OCI-LY1 (cell line): ENCODE results near the gene TUBA4B.

Experiments used
- EZH2 ChIP-seq: fragments of 200-600 bp; sonication (generic), shearing (Covaris generic); IDR thresholded peaks from 2 replicates; pipeline ENCODE4 v1.8.0; 2017; ENCODE audit warnings: borderline replicate concordance, mixed run types, mild to moderate bottlenecking, antibody characterized with exemption, low read length, moderate library complexity, mixed read lengths
- TF ChIP-seq, protein P1 (sequence below): fragments of 200-600 bp; sonication (generic), shearing (Covaris generic); IDR thresholded peaks from 2 replicates; pipeline ENCODE4 v1.5.1; 2017; ENCODE audit warnings: mild to moderate bottlenecking, antibody characterized with exemption, low read length, moderate library complexity, mixed read lengths

DNA sequence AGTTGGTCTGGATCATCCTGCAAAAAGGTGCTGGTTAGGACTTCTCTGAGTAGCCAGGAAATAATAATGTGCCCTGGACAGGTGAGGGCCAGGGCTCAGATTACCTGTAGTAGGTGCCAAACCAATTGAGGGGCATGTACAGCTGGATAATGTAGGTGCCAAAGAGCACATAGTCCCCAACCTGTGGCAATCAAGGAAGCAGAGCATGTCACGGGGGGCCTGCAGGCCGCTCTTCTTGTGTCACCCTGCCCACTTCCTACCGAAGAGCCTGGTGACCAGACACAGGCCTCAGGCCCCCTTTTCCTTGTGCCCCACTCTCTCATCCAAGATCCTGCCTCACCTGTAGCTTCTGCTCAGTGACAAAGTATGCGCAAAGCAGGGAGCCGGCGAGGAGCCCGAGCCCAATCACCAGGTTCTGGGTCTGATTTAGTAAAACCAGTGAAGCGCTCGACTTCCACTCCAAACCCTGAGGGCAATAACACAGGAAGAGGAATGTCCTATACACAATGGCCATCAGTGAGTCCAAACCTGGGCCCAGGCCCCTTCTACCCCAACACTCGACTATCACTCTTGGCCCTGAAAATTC is 39.5 kb upstream of the TUBA4B start:
- TF ChIP-seq, protein P1, sequence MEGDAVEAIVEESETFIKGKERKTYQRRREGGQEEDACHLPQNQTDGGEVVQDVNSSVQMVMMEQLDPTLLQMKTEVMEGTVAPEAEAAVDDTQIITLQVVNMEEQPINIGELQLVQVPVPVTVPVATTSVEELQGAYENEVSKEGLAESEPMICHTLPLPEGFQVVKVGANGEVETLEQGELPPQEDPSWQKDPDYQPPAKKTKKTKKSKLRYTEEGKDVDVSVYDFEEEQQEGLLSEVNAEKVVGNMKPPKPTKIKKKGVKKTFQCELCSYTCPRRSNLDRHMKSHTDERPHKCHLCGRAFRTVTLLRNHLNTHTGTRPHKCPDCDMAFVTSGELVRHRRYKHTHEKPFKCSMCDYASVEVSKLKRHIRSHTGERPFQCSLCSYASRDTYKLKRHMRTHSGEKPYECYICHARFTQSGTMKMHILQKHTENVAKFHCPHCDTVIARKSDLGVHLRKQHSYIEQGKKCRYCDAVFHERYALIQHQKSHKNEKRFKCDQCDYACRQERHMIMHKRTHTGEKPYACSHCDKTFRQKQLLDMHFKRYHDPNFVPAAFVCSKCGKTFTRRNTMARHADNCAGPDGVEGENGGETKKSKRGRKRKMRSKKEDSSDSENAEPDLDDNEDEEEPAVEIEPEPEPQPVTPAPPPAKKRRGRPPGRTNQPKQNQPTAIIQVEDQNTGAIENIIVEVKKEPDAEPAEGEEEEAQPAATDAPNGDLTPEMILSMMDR, result no peak
- no peak for TF ChIP-seq EZH2
